Measurements from ENCODE around the gene IQGAP1.

GRCh38 chr15:90435652-90436337 lies 47.8 kb downstream of the IQGAP1 start:
- TF ChIP-seq, protein P1, sequence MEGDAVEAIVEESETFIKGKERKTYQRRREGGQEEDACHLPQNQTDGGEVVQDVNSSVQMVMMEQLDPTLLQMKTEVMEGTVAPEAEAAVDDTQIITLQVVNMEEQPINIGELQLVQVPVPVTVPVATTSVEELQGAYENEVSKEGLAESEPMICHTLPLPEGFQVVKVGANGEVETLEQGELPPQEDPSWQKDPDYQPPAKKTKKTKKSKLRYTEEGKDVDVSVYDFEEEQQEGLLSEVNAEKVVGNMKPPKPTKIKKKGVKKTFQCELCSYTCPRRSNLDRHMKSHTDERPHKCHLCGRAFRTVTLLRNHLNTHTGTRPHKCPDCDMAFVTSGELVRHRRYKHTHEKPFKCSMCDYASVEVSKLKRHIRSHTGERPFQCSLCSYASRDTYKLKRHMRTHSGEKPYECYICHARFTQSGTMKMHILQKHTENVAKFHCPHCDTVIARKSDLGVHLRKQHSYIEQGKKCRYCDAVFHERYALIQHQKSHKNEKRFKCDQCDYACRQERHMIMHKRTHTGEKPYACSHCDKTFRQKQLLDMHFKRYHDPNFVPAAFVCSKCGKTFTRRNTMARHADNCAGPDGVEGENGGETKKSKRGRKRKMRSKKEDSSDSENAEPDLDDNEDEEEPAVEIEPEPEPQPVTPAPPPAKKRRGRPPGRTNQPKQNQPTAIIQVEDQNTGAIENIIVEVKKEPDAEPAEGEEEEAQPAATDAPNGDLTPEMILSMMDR (IDR thresholded peaks at IDR 0.05): no peak
- no peak for TF ChIP-seq POLR2A (IDR thresholded peaks at IDR 0.05)
- no peak for TF ChIP-seq EP300 (IDR thresholded peaks at IDR 0.05)
